Measurements from ENCODE around the gene SECISBP2.

DNA sequence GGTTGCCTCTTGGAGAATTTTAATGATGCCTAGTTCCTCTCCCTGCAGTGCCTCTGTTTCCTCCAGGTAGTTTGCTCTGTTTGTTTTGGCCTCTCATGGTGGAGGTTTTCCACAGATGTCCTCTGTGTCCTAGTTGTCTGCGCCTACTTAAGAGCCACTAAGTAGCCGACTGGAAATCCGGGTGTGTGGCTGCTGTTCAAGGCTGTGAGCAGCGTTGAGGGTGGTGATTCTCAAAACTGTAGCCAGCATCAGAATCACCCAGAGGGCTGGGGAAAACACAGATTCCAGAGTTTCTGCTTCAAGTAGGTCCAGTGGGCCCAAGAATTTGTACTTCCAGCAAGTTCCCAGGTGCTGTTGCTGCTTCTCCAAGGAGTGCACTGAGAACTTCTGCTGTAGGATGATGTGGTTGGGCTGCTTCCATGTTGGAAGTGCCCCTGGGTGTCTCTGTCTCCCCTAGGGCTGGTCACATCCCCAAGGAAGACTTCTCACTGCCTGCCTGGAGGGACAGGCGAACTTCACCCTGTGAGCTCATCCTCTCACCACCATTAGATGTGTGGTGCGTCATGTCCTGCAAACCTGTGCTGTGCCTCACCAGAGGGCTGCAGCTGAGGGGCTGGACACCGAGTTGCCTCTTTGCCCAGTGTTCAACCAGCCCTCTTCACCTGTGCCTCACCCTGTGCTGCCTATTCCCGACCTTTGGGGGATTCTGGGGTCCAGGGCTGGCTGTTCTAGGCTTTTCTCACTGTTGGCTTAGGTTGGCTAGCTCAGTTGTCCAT is 34.8 kb downstream of the SECISBP2 start:
- no peak for TF ChIP-seq YY1 (IDR thresholded peaks at IDR 0.05; ENCODE audit: insufficient read depth, insufficient read length)
- TF ChIP-seq SUZ12 (IDR thresholded peaks at IDR 0.05; ENCODE audit: extremely low read depth, insufficient read depth, insufficient read length), result no peak

All from NT2/D1 (cell line).